ENCODE results near the gene DLGAP1.

DNA sequence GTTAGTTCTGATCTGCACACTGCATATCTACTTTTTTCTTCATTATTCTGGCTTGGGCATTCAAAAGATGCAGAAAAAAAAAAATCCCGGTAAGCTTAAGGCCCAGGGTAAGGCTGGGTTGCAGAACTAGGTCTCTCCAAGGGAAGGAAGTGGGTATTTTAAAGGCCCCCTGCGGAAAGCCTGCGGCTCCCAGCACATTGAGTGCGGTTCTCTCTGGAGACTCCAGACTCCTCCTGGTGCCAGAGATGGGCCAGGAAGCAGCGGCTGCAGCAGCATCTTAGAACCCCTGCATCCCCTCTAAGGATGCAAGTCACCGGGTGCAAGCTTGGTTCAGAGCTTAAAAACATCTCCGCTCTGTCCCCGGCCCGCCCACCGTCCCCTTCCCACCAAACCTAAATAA lies 955.6 kb downstream of the DLGAP1 start:
- TF ChIP-seq ATF2 (tag by site-specific recombination; IDR thresholded peaks at IDR 0.05; ENCODE audit: low read depth) (no peak), CTCF (tag by site-specific recombination; IDR thresholded peaks at IDR 0.05) (no peak)
